ENCODE data around the gene PLAAT4.

DNA sequence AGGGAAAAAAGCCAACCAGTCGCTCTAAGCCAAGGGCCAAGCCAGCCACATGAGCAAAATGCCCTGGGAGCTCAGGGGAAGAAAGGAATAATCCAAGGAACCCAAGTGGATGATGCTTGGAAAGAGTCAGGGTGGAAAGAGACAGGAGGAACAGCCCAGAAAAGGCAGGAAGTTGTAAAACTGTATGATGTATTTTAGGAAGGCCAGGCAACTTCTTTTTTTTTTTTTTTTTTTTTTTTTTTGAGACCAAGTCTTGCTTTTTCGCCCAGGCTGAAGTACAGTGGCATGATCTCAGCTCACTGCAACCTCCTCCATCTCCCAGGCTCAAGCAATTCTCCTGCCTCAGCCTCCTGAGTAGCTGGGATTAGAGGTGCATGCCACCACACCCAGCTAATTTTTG is 29.1 kb upstream of the PLAAT4 start:
- no peak for TF ChIP-seq CTCF (IDR thresholded peaks at IDR 0.05)
- TF ChIP-seq EP300 (IDR thresholded peaks at IDR 0.05): no peak
- no peak for TF ChIP-seq POLR2A (IDR thresholded peaks at IDR 0.05)

All from gastroesophageal sphincter (tissue), 3 donors.